BE2C (cell line): ENCODE data around the gene MAOB.

Experiments
- DNase-seq: peaks from one replicate; pipeline ENCODE4 v3.0.0-alpha.2; 2020
- H3K27me3 ChIP-seq: fragments of 250-450 bp; sonication (Bioruptor Pico); 2 replicates; pipeline ENCODE4 v1.5.1; 2020; ENCODE audit warnings: mild to moderate bottlenecking
- H3K36me3 ChIP-seq: fragments of 250-450 bp; sonication (Bioruptor Pico); 2 replicates; pipeline ENCODE4 v1.5.1; 2020; ENCODE audit warnings: mild to moderate bottlenecking
- H3K4me1 ChIP-seq: fragments of 250-450 bp; sonication (Bioruptor Pico); 2 replicates; pipeline ENCODE4 v1.5.1; 2020
- H3K4me3 ChIP-seq: 2 replicates; pipeline ENCODE4 v1.5.1; 2011; ENCODE audit warnings: low read depth, low read length
- H3K9me3 ChIP-seq: fragments of 250-450 bp; sonication (Bioruptor Pico); 2 replicates; pipeline ENCODE4 v1.5.1; 2020
- CTCF ChIP-seq: IDR thresholded peaks from 2 replicates; pipeline ENCODE4 v1.5.1; 2012; ENCODE audit warnings: mild to moderate bottlenecking, low read depth, low read length

Gene MAOB

GRCh38 chrX:43809463-43809862 lies 72.8 kb downstream of the MAOB start:
- no peaks in the 10 kb centered on the region for H3K27me3 ChIP-seq
- TF ChIP-seq CTCF: no peak

GRCh38 chrX:43808231-43808630 lies 74.0 kb downstream of the MAOB start:
- no peaks in the 10 kb centered on the region for H3K4me1 ChIP-seq

More at GRCh38 chrX:43809463-43809862, 72.8 kb downstream of the MAOB start:
- Histone ChIP-seq H3K4me3 (no peak overlapping the region), H3K9me3 (no peaks in the 10 kb centered on the region), H3K36me3 (no peaks in the 10 kb centered on the region), H3K4me1 (no peaks in the 10 kb centered on the region)
- no peak for DNase-seq

GRCh38 chrX:43805579-43805978 lies 76.7 kb downstream of the MAOB start:
- Histone ChIP-seq H3K36me3 (no peaks in the 10 kb centered on the region), H3K4me1 (no peaks in the 10 kb centered on the region), H3K9me3 (no peaks in the 10 kb centered on the region), H3K27me3 (no peaks in the 10 kb centered on the region), H3K4me3 (no peak overlapping the region)
- TF ChIP-seq CTCF: no peak
- DNase-seq: no peak

More at GRCh38 chrX:43808231-43808630, 74.0 kb downstream of the MAOB start:
- Histone ChIP-seq H3K27me3 (no peaks in the 10 kb centered on the region), H3K36me3 (no peaks in the 10 kb centered on the region), H3K9me3 (no peaks in the 10 kb centered on the region), H3K4me3 (no peak overlapping the region)
- no peak for DNase-seq
- TF ChIP-seq CTCF: no peak

- DNase-seq: no peak
- Histone ChIP-seq H3K27me3 (no peaks in the 10 kb centered on the region), H3K9me3 (no peaks in the 10 kb centered on the region), H3K4me1 (no peaks in the 10 kb centered on the region), H3K36me3 (no peaks in the 10 kb centered on the region), H3K4me3 (no peak overlapping the region)
- TF ChIP-seq CTCF: no peak
Measured at GRCh38 chrX:43804021-43804420, 78.2 kb downstream of the MAOB start.

- no peaks in the 10 kb centered on the region for H3K4me1 ChIP-seq
- no peaks in the 10 kb centered on the region for H3K27me3 ChIP-seq
- no peak overlapping the region for H3K4me3 ChIP-seq
- no peaks in the 10 kb centered on the region for H3K9me3 ChIP-seq
- no peaks in the 10 kb centered on the region for H3K36me3 ChIP-seq
- no peak for DNase-seq
- TF ChIP-seq CTCF: no peak
Measured at GRCh38 chrX:43785930-43786591, 96.2 kb downstream of the MAOB start.

GRCh38 chrX:43758044-43758443 lies 124.2 kb downstream of the MAOB start:
- H3K4me1 ChIP-seq: no peaks in the 10 kb centered on the region
- no peak for DNase-seq
- no peak overlapping the region for H3K4me3 ChIP-seq
- H3K9me3 ChIP-seq: no peaks in the 10 kb centered on the region
- TF ChIP-seq CTCF: no peak
- H3K36me3 ChIP-seq: no peaks in the 10 kb centered on the region
- no peaks in the 10 kb centered on the region for H3K27me3 ChIP-seq
